GM13977 (cell line): Measurements from ENCODE around the gene NUP214.

Experiments used
- DNase-seq: peaks from one replicate; pipeline ENCODE4 v3.0.0; 2012; ENCODE audit warnings: low spot score
- CTCF ChIP-seq: IDR thresholded peaks from 2 replicates; pipeline ENCODE4 v1.5.1; 2012; ENCODE audit warnings: mild to moderate bottlenecking, control low read depth; ENCODE audit not compliant: insufficient read depth; ENCODE audit errors: extremely low read depth, missing control alignments
- in situ Hi-C: fragments of 300-500 bp; cut with MboI; formaldehyde crosslinking; loops from one replicate; pipeline ENCODE4 v1.12.0; 2022; ENCODE audit warnings: low sequenced_read_pairs, low pct_unique_long_range_greater_than_20kb, mixed read lengths, inconsistent platforms; ENCODE audit not compliant: unreplicated experiment

NUP214 gene

GRCh38 chr9:131142160-131142559 lies 16.8 kb downstream of the NUP214 start:
- DNase-seq = no peak
- in situ Hi-C loops = no loop called here
- TF ChIP-seq CTCF = no peak

GRCh38 chr9:131144201-131144600 lies 18.8 kb downstream of the NUP214 start:
- TF ChIP-seq CTCF = no peak
- DNase-seq = no peak
- in situ Hi-C loops = no loop called here

GRCh38 chr9:131145245-131145644 lies 19.9 kb downstream of the NUP214 start:
- no peak for TF ChIP-seq CTCF
- in situ Hi-C loops = no loop called here
- no peak for DNase-seq

GRCh38 chr9:131146186-131146585 lies 20.8 kb downstream of the NUP214 start:
- no peak for DNase-seq
- in situ Hi-C loops = no loop called here
- no peak for TF ChIP-seq CTCF

GRCh38 chr9:131148276-131148675 lies 22.9 kb downstream of the NUP214 start:
- DNase-seq = no peak
- in situ Hi-C loops = no loop called here
- no peak for TF ChIP-seq CTCF

- TF ChIP-seq CTCF = no peak
- in situ Hi-C loops = no loop called here
- no peak for DNase-seq
Observed at GRCh38 chr9:131148966-131149687, 23.7 kb downstream of the NUP214 start.

GRCh38 chr9:131149688-131150053 lies 24.3 kb downstream of the NUP214 start:
- no peak for DNase-seq
- no peak for TF ChIP-seq CTCF
- in situ Hi-C loops = no loop called here
